Fibroblast of pulmonary artery (primary cell): Measurements from ENCODE around the gene BRPF3.
A peak's percentile ranks its signal among the peaks of the same experiment; 100 is the strongest.

Experiments
- DNase-seq: peaks from one replicate; pipeline ENCODE4 v3.0.0-alpha.2; 2010; ENCODE audit warnings: low read depth
- H3K4me3 ChIP-seq: replicated peaks from 2 replicates; pipeline ENCODE4 v1.5.1; 2011; ENCODE audit warnings: low read depth, mild to moderate bottlenecking, control low read depth, low read length, moderate library complexity
- CTCF ChIP-seq: IDR thresholded peaks from 2 replicates; pipeline ENCODE4 v1.5.1; 2011; ENCODE audit warnings: mild to moderate bottlenecking, control low read depth, low read length, inconsistent platforms; ENCODE audit errors: missing control alignments

The BRPF3 gene

GRCh38 chr6:36196113-36196879 is at the start of gene BRPF3:
BRPF3 (plus strand) TSS chr6:36196744; CDS start chr6:36200323, 3,579 bp downstream.
- DNase-seq: peak; percentile 75
- TF ChIP-seq CTCF: peak; percentile 1
- H3K4me3 ChIP-seq: peak within 1 kb of the TSS; percentile 78

GRCh38 chr6:36147294-36147693 is 49.2 kb upstream of the BRPF3 start:
- no peak overlapping the region for H3K4me3 ChIP-seq
- no peak for TF ChIP-seq CTCF
- no peak for DNase-seq

- TF ChIP-seq CTCF: no peak
- H3K4me3 ChIP-seq: no peak overlapping the region
- no peak for DNase-seq
Observed at GRCh38 chr6:36149476-36149875, 47.1 kb upstream of the BRPF3 start.

GRCh38 chr6:36150283-36150682 is 46.3 kb upstream of the BRPF3 start:
- DNase-seq: peak; percentile 31
- no peak for TF ChIP-seq CTCF
- no peak overlapping the region for H3K4me3 ChIP-seq

GRCh38 chr6:36154286-36154685 is 42.3 kb upstream of the BRPF3 start:
- DNase-seq: no peak
- no peak overlapping the region for H3K4me3 ChIP-seq
- TF ChIP-seq CTCF: no peak

GRCh38 chr6:36155662-36156061 is 40.9 kb upstream of the BRPF3 start:
- DNase-seq: no peak
- TF ChIP-seq CTCF: no peak
- H3K4me3 ChIP-seq: no peak overlapping the region
